Activated CD8-positive, alpha-beta memory T cell treated with anti-CD3 and anti-CD28 coated beads, Interleukin-2, amount 50 U/mL, for 4 hours (primary cell): ENCODE data around the gene CFAP251.
"Not testable (repeated sequence)": the region's sequence is repeated elsewhere in the genome, so short reads cannot be mapped to it uniquely, and the experiment has no call there.

Experiments
- DNase-seq: peaks from one replicate; pipeline ENCODE4 v3.0.0-alpha.2; 2020

CFAP251 gene

GRCh38 chr12:121917950-121918678 lies at the start of gene CFAP251:
CFAP251 (plus strand) TSS chr12:121918592; CDS start chr12:121921306, 2,714 bp downstream.
- peak; percentile 97 for DNase-seq

- not testable (repeated sequence) for DNase-seq
Observed at GRCh38 chr12:121869229-121869628, 49.2 kb upstream of the CFAP251 start.

GRCh38 chr12:121871467-121871866 lies 46.9 kb upstream of the CFAP251 start:
- no peak for DNase-seq

GRCh38 chr12:121872546-121873215 lies 45.7 kb upstream of the CFAP251 start:
- DNase-seq = no peak

- no peak for DNase-seq
Observed at GRCh38 chr12:121873216-121873569, 45.2 kb upstream of the CFAP251 start.

GRCh38 chr12:121874071-121874470 lies 44.3 kb upstream of the CFAP251 start:
- DNase-seq = no peak

- no peak for DNase-seq
Observed at GRCh38 chr12:121875582-121875981, 42.8 kb upstream of the CFAP251 start.

GRCh38 chr12:121876080-121876447 lies 42.3 kb upstream of the CFAP251 start:
- DNase-seq = not testable (repeated sequence)

- DNase-seq = no peak
Observed at GRCh38 chr12:121883315-121883660, 35.1 kb upstream of the CFAP251 start.

- DNase-seq = not testable (repeated sequence)
Observed at GRCh38 chr12:121885129-121885528, 33.3 kb upstream of the CFAP251 start.

GRCh38 chr12:121888083-121888477 lies 30.3 kb upstream of the CFAP251 start:
- DNase-seq = no peak

- peak; percentile 99 for DNase-seq
Observed at GRCh38 chr12:121888478-121889273, 29.7 kb upstream of the CFAP251 start, which contains the start of gene PSMD9. PSMD9 (plus strand) TSS chr12:121888790; CDS start chr12:121888857, 67 bp downstream.

GRCh38 chr12:121889274-121889624 lies 29.1 kb upstream of the CFAP251 start:
- no peak for DNase-seq

GRCh38 chr12:121889661-121890060 lies 28.7 kb upstream of the CFAP251 start:
- not testable (repeated sequence) for DNase-seq

- DNase-seq = no peak
Observed at GRCh38 chr12:121892673-121893561, 25.5 kb upstream of the CFAP251 start.

- DNase-seq = no peak
Observed at GRCh38 chr12:121893961-121894460, 24.4 kb upstream of the CFAP251 start.

GRCh38 chr12:121894633-121895032 lies 23.8 kb upstream of the CFAP251 start:
- no peak for DNase-seq

GRCh38 chr12:121898287-121898686 lies 20.1 kb upstream of the CFAP251 start:
- no peak for DNase-seq

GRCh38 chr12:121899590-121899989 lies 18.8 kb upstream of the CFAP251 start:
- no peak for DNase-seq

- DNase-seq = no peak
Observed at GRCh38 chr12:121903202-121903601, 15.2 kb upstream of the CFAP251 start.

- DNase-seq = no peak
Observed at GRCh38 chr12:121905746-121906145, 12.6 kb upstream of the CFAP251 start.

GRCh38 chr12:121908702-121909101 lies 9.7 kb upstream of the CFAP251 start:
- DNase-seq = no peak
